HT1080 (cell line): Measurements from ENCODE around the gene OPN3. TPM values are rescaled to one million over a fixed set of nuclear protein-coding genes. Genes with fewer than 3 reads are reported as not detected.

Source experiments
- total RNA-seq: library from RNA; depleted of rRNA; stranded (reverse); fragments of >200 nt; shearing (Covaris generic); gene quantifications from 2 replicates; pipeline ENCODE4 v1.2.3, GENCODE V29; 2014; rRNA removed

Gene OPN3
- total RNA-seq, 1 experiment from 2014 or later, result 5.3 TPM

Other genes with a start within 250 kb of the OPN3 start
- 97.8 and 101 TPM in 2 replicates for gene FH, start 120.6 kb downstream of the OPN3 start, total RNA-seq
- not detected in 2 replicates for gene KMO, start 108.0 kb downstream of the OPN3 start, total RNA-seq
- 36.4 and 44.5 TPM in 2 replicates for gene CHML, start within 50 bp of the OPN3 start, total RNA-seq
- not detected in 2 replicates for gene WDR64, start 11.9 kb upstream of the OPN3 start, total RNA-seq
- gene EXO1, start 207.8 kb upstream of the OPN3 start, total RNA-seq, result 48.0 and 50.1 TPM in 2 replicates